ENCODE results near the gene LCLAT1.

- TF ChIP-seq CTCF (IDR thresholded peaks at IDR 0.05) (no peak), POLR2A (IDR thresholded peaks at IDR 0.05) (no peak)
Measured at GRCh38 chr2:30448866-30449265, 1.8 kb downstream of the LCLAT1 start.

Measured in uterus (tissue), 2 donors.